Right atrium auricular region (tissue), 2 donors: Measurements from ENCODE around the gene NTN1. TPM values are rescaled to one million over a fixed set of nuclear protein-coding genes. Genes with fewer than 3 reads are reported as not detected.
A peak's percentile ranks its signal among the peaks of the same experiment; 100 is the strongest.

Experiments used
- DNase-seq: peaks from one replicate; pipeline ENCODE4 v3.0.0-alpha.2; 2019; ENCODE audit warnings: low spot score
- H3K27ac ChIP-seq, 2 donors: fragments of 200-600 bp; sonication (generic); 1 replicate in 1 of 2; 2 replicates in 1 of 2; pipeline ENCODE4 v1.5.1; 2016 to 2019
- H3K27me3 ChIP-seq, 2 donors: fragments of 200-600 bp; sonication (generic); one replicate each; pipeline versions ENCODE4 v1.5.1 to v1.6.0; 2017 to 2019
- H3K36me3 ChIP-seq: fragments of 200-600 bp; sonication (generic); one replicate; pipeline ENCODE4 v1.5.1; 2016
- H3K4me1 ChIP-seq, 2 donors: fragments of 200-600 bp; sonication (generic); one replicate each; pipeline versions ENCODE4 v1.5.1 to v1.6.0; 2017 to 2019
- H3K4me3 ChIP-seq, 2 donors: fragments of 200-600 bp; sonication (generic); 1 replicate in 1 of 2; 2 replicates in 1 of 2; pipeline ENCODE4 v1.5.1; 2017 to 2019; ENCODE audit warnings: mild to moderate bottlenecking in 1 of 2, moderate library complexity in 1 of 2
- H3K9me3 ChIP-seq, 2 donors: fragments of 200-600 bp; sonication (generic); one replicate each; pipeline ENCODE4 v1.5.1; 2019
- total RNA-seq, 2 donors: library from RNA; depleted of rRNA; stranded (reverse); fragments of >200 nt; gene quantifications; one replicate each; pipeline ENCODE4 v1.1.0, GENCODE V29; 2016
- TF ChIP-seq, protein P1 (sequence below), 2 donors: fragments of 200-600 bp; sonication (generic); IDR thresholded peaks; one replicate each; pipeline ENCODE4 v1.5.1; 2019; ENCODE audit warnings: antibody characterized with exemption in 2 of 2

Gene NTN1
- total RNA-seq, 2 donors from 2014 or later = 142 to 163 TPM

DNA sequence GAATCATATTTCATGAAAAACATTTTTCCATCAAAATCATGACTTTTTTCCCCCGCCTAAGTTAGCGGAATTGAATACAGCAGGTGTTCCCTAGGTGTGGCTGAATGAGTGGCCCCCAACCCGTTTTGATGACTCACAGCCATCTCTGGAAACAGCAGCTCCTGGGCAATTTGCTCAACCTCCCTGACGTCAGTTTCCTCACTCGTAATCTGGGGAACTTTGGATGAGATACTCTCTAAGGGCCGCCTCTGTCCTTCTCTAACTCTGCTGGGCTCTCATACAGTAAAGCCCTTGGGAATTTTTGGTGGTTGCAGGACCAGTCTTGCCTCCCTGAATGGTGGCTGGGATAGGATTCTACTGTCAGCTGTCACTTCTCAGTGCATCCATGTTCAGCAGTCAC, 11.6 kb upstream of the NTN1 start:
- no peak for DNase-seq
- Histone ChIP-seq H3K27me3 (no peaks in the 10 kb centered on the region), H3K27ac (no peak overlapping the region), H3K9me3 (no peaks in the 10 kb centered on the region), H3K36me3 (no peaks in the 10 kb centered on the region), H3K4me3 (no peak overlapping the region), H3K4me1 (no peaks in the 10 kb centered on the region)
- TF ChIP-seq, protein P1, sequence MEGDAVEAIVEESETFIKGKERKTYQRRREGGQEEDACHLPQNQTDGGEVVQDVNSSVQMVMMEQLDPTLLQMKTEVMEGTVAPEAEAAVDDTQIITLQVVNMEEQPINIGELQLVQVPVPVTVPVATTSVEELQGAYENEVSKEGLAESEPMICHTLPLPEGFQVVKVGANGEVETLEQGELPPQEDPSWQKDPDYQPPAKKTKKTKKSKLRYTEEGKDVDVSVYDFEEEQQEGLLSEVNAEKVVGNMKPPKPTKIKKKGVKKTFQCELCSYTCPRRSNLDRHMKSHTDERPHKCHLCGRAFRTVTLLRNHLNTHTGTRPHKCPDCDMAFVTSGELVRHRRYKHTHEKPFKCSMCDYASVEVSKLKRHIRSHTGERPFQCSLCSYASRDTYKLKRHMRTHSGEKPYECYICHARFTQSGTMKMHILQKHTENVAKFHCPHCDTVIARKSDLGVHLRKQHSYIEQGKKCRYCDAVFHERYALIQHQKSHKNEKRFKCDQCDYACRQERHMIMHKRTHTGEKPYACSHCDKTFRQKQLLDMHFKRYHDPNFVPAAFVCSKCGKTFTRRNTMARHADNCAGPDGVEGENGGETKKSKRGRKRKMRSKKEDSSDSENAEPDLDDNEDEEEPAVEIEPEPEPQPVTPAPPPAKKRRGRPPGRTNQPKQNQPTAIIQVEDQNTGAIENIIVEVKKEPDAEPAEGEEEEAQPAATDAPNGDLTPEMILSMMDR (IDR thresholded peaks at IDR 0.05) = no peak

DNA sequence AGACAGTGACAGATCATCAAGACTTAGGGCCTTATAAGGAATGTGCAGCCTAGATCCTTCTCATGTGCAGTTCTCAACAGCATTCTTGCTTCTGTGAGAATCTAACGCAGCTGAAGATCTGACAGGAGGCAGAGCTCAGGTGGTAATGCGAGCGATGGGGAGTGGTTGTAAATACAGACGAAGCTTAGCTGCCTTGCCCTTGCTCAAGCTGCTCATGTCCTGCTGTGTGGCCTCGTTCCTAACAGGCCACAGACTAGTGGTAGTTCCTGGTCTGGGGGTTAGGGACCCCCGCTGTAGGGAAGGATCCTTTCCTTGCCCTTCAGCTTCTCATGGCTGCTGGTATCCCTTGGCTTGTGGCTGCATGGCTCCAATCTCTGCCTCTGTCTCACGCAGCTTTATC, 10.3 kb upstream of the NTN1 start:
- Histone ChIP-seq H3K36me3 (no peaks in the 10 kb centered on the region), H3K27me3 (no peaks in the 10 kb centered on the region), H3K4me1 (no peaks in the 10 kb centered on the region), H3K9me3 (no peaks in the 10 kb centered on the region), H3K4me3 (no peak overlapping the region), H3K27ac (no peak overlapping the region)
- no peak for DNase-seq
- TF ChIP-seq, protein P1 (IDR thresholded peaks at IDR 0.05) = no peak

DNA sequence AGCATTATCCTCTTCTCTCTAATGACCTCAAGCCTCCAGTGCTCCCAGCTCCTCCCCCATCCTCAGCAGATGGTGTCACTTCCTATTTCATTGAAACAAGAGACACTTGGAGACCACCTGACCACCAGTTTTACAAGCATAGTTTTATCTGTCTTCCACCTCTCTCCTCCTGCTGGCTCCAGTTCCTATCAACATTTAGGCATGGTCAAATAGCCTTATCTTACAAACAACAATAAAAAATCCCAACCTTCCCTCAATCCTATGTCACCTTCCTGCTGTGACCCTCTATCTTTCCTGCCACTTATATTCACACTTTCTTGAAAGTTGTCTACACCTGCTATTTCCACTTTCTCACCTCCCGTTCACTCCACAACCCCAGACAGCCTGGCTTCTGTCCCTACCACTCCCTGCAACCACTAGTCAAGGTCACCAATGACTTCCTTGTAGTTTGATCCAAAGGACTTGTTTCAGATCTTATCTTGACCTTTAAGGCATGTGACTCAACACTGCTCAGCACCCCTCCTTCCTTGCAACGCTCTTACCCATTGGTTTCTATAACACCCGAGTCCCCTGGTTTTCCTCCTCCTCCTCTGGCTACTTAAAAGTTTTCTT, 4.3 kb upstream of the NTN1 start:
- Histone ChIP-seq H3K27me3 (no peaks in the 10 kb centered on the region), H3K9me3 (no peaks in the 10 kb centered on the region), H3K4me3 (no peak overlapping the region), H3K36me3 (no peaks in the 10 kb centered on the region), H3K4me1 (peaks cover 0 to 18% of the 10 kb centered on the region in 2 donors), H3K27ac (peak overlapping the region; percentile 68 to 72)
- TF ChIP-seq, protein P1 (IDR thresholded peaks at IDR 0.05) = no peak
- no peak for DNase-seq

DNA sequence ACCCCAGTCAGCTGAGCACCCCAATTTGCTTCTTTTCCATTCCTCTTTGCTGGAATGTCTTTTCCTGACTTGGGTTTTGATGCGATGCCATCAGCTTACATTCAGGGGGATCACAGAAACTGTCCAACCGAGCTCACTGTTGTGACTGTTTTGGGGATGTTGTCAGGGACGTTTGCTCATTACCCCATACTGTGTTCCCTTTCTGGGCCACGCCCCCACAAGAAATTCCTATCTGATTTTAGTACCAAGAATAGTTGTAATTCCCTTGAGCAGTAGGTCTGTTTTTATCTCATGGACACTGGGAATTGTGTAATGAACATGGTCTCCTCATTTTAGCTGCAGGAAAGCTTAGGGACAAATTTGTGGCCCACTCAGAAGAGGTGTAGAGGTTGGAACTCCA, 2.6 kb upstream of the NTN1 start:
- Histone ChIP-seq H3K4me3 (no peak overlapping the region), H3K36me3 (peaks cover 6% of the 10 kb centered on the region), H3K27me3 (no peaks in the 10 kb centered on the region), H3K27ac (no peak overlapping the region), H3K9me3 (no peaks in the 10 kb centered on the region), H3K4me1 (peaks cover 0 to 34% of the 10 kb centered on the region in 2 donors)
- TF ChIP-seq, protein P1 (IDR thresholded peaks at IDR 0.05) = no peak
- peak; percentile 34 for DNase-seq

DNA sequence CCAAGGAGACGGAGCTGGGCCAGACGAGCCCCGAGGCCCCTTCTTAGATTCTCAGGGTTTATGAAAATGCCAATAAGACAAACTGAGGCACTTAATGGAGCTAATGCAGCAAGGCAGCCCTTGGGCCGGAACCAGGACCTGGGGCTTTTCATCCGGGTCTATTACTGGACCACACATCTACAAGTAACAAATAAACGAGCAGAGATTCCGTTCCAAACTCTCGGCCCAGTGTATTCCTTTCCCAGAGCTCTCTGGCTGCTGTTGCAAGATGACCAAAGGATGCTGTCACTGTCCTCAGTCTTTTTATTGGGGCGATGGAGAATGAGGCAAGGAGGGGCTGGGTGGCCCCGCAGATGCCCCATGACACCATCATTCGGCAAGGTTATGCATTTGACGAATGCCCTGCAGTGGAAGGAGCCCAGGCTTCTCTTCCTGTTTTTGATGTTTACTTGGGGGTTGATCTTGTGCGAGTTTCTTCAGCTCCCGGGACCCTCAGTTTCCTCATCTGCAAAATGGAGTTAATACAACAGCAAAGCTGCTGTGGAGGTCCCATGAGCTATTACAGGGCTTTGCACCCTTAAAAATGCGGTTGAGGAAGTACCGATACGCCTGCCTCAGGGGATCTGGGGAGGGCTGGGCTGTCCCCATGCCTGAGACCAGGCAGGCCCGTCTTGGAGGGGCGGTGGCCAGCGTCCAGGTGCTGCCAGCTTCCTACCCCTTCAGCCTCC, 1.1 kb upstream of the NTN1 start:
- peak overlapping the region; percentile 90 to 92 for H3K27ac ChIP-seq
- peak; percentile 55 for DNase-seq

More for the DNA sequence above, 1.1 kb upstream of the NTN1 start:
- TF ChIP-seq, protein P1 (IDR thresholded peaks at IDR 0.05) = no peak
- Histone ChIP-seq H3K27me3 (no peaks in the 10 kb centered on the region), H3K9me3 (no peaks in the 10 kb centered on the region), H3K4me3 (peak overlapping the region; percentile 55 to 73), H3K4me1 (peaks cover 0 to 35% of the 10 kb centered on the region in 2 donors), H3K36me3 (peaks cover 6% of the 10 kb centered on the region)
